Myocyte (in vitro differentiated cells): Measurements from ENCODE around the gene AGBL5. TPM values are rescaled to one million over a fixed set of nuclear protein-coding genes. Genes with fewer than 3 reads are reported as not detected.
"Not testable (repeated sequence)": the region's sequence is repeated elsewhere in the genome, so short reads cannot be mapped to it uniquely, and the experiment has no call there.

Source experiments
- DNase-seq: peaks from one replicate; pipeline ENCODE4 v3.0.0-alpha.2; 2012; ENCODE audit warnings: low read depth
- total RNA-seq: library from RNA; depleted of rRNA; stranded (reverse); fragments of >200 nt; gene quantifications from 2 replicates; pipeline ENCODE4 v1.2.3, GENCODE V29; 2014

Gene AGBL5
- total RNA-seq, 1 donor from 2014 or later, result 17.8 TPM

GRCh38 chr2:27074738-27075565, 23.5 kb downstream of the AGBL5 start:
- DNase-seq, result peak; percentile 36

- not testable (repeated sequence) for DNase-seq
These were observed 24.1 kb downstream of the AGBL5 start for GRCh38 chr2:27075566-27075871.

- peak; percentile 17 for DNase-seq
These were observed 24.9 kb downstream of the AGBL5 start for GRCh38 chr2:27076323-27076722.

GRCh38 chr2:27077231-27077630, 25.8 kb downstream of the AGBL5 start:
- DNase-seq, result no peak

- DNase-seq, result peak; percentile 16
These were observed 27.1 kb downstream of the AGBL5 start, which contains the start of gene EMILIN1 for GRCh38 chr2:27078267-27079194. EMILIN1 (plus strand) TSS chr2:27078615; CDS start chr2:27079066, 451 bp downstream.

- DNase-seq, result no peak
These were observed 28.0 kb downstream of the AGBL5 start for GRCh38 chr2:27079233-27080139.

- DNase-seq, result no peak
These were observed 28.6 kb downstream of the AGBL5 start for GRCh38 chr2:27080140-27080469.

- DNase-seq, result no peak
These were observed 29.1 kb downstream of the AGBL5 start for GRCh38 chr2:27080603-27080936.

GRCh38 chr2:27081984-27082772, 30.7 kb downstream of the AGBL5 start:
- DNase-seq, result no peak

GRCh38 chr2:27082773-27083409, 31.4 kb downstream of the AGBL5 start:
- no peak for DNase-seq

GRCh38 chr2:27083410-27084296, 32.2 kb downstream of the AGBL5 start:
- DNase-seq, result no peak

GRCh38 chr2:27084297-27085061, 33.0 kb downstream of the AGBL5 start:
- DNase-seq, result no peak

- no peak for DNase-seq
These were observed 33.7 kb downstream of the AGBL5 start for GRCh38 chr2:27085062-27085672.

GRCh38 chr2:27085673-27086089, 34.2 kb downstream of the AGBL5 start:
- peak; percentile 78 for DNase-seq

- DNase-seq, result peak; percentile 92
These were observed 34.7 kb downstream of the AGBL5 start for GRCh38 chr2:27086090-27086723.

GRCh38 chr2:27086724-27087593, 35.5 kb downstream of the AGBL5 start, which contains the start of gene KHK:
KHK (plus strand) TSS chr2:27086772; CDS start chr2:27087260, 488 bp downstream.
- no peak for DNase-seq
